ENCODE measurements around the gene CHCHD6. TPM values are rescaled to one million over a fixed set of nuclear protein-coding genes. Genes with fewer than 3 reads are reported as not detected.

The CHCHD6 gene
- total RNA-seq, 1 experiment from 2014 or later = 36.3 TPM

- no peak overlapping the region for H3K4me3 ChIP-seq (replicated peaks in 1 of 2; ENCODE audit: low read depth in 1 of 2, low read length in 2 of 2)
- H3K27me3 ChIP-seq (ENCODE audit: insufficient read depth, low read length) = no peaks in the 10 kb centered on the region
- H3K79me2 ChIP-seq (ENCODE audit: insufficient read depth, low read length) = no peaks in the 10 kb centered on the region
- intact Hi-C loops (cut with micrococcal nuclease) = no loop called here
- no peaks in the 10 kb centered on the region for H4K20me1 ChIP-seq (ENCODE audit: insufficient read depth)
- no peaks in the 10 kb centered on the region for H3K9me2 ChIP-seq (ENCODE audit: insufficient read depth)
- ATAC-seq (no peak), DNase-seq (ENCODE audit: low read depth, low spot score) (no peak)
- H3K9me3 ChIP-seq (ENCODE audit: control insufficient read depth in 1 of 2, insufficient read depth in 1 of 2, low read depth in 1 of 2, low read length in 2 of 2) = no peaks in the 10 kb centered on the region
- BruUV-seq (replicated peaks) = no TSS peak
- no peak for TF ChIP-seq TCF7L2 (IDR thresholded peaks at IDR 0.05; ENCODE audit: borderline replicate concordance, extremely low read depth, insufficient read depth, insufficient read length)
- TF ChIP-seq ELF1 (IDR thresholded peaks at IDR 0.05; ENCODE audit: borderline replicate concordance, low read depth) = no peak
- TF ChIP-seq SIN3A (IDR thresholded peaks at IDR 0.05; ENCODE audit: low read depth) = no peak
- H3K9ac ChIP-seq (ENCODE audit: low read length) = no peak overlapping the region
- H3K36me3 ChIP-seq (ENCODE audit: control insufficient read depth in 1 of 2, insufficient read depth in 2 of 2, low read length in 2 of 2) = no peaks in the 10 kb centered on the region
- no peak overlapping the region for H3K27ac ChIP-seq (ENCODE audit: low read depth, low read length)
- H2AFZ ChIP-seq (ENCODE audit: low read depth, low read length, poor library complexity, severe bottlenecking) = no peak overlapping the region
- H3K4me2 ChIP-seq (ENCODE audit: low read length) = no peak overlapping the region
- H3K4me1 ChIP-seq (ENCODE audit: control insufficient read depth in 1 of 2, insufficient read depth in 2 of 2, low read length in 2 of 2) = no peaks in the 10 kb centered on the region
- CTCF ChIA-PET = no interaction called here
- RAD21 ChIA-PET (ENCODE audit: low non-redundant PET in 1 of 2, low total read pairs in 2 of 2, uncharacterized antibody in 2 of 2, unreplicated experiment in 2 of 2) = no interaction called here
- POLR2A ChIA-PET = no interaction called here
Measured at GRCh38 chr3:126951561-126951960, 247.5 kb downstream of the CHCHD6 start.

- Histone ChIP-seq H3K9ac (ENCODE audit: low read length) (no peak overlapping the region), H3K36me3 (ENCODE audit: control insufficient read depth in 1 of 2, insufficient read depth in 2 of 2, low read length in 2 of 2) (no peaks in the 10 kb centered on the region), H3K9me3 (ENCODE audit: control insufficient read depth in 1 of 2, insufficient read depth in 1 of 2, low read depth in 1 of 2, low read length in 2 of 2) (no peaks in the 10 kb centered on the region), H3K79me2 (ENCODE audit: insufficient read depth, low read length) (no peaks in the 10 kb centered on the region), H2AFZ (ENCODE audit: low read depth, low read length, poor library complexity, severe bottlenecking) (no peak overlapping the region), H3K27me3 (ENCODE audit: insufficient read depth, low read length) (no peaks in the 10 kb centered on the region), H3K4me1 (ENCODE audit: control insufficient read depth in 1 of 2, insufficient read depth in 2 of 2, low read length in 2 of 2) (no peaks in the 10 kb centered on the region), H3K4me2 (ENCODE audit: low read length) (no peak overlapping the region), H3K27ac (ENCODE audit: low read depth, low read length) (no peak overlapping the region), H3K9me2 (ENCODE audit: insufficient read depth) (no peaks in the 10 kb centered on the region), H4K20me1 (ENCODE audit: insufficient read depth) (no peaks in the 10 kb centered on the region), H3K4me3 (replicated peaks in 1 of 2; ENCODE audit: low read depth in 1 of 2, low read length in 2 of 2) (no peak overlapping the region)
- intact Hi-C loops (cut with micrococcal nuclease) = no loop called here
- BruUV-seq (replicated peaks) = no TSS peak
- ChIA-PET CTCF (no interaction called here), POLR2A (no interaction called here), RAD21 (ENCODE audit: low non-redundant PET in 1 of 2, low total read pairs in 2 of 2, uncharacterized antibody in 2 of 2, unreplicated experiment in 2 of 2) (no interaction called here)
- ATAC-seq (no peak), DNase-seq (ENCODE audit: low read depth, low spot score) (no peak)
- TF ChIP-seq FOSL1 (IDR thresholded peaks at IDR 0.05; ENCODE audit: low read depth) = no peak
- no peak for TF ChIP-seq EZH2 (IDR thresholded peaks at IDR 0.05)
- TF ChIP-seq ZFX (IDR thresholded peaks at IDR 0.05) = no peak
- no peak for TF ChIP-seq POLR2AphosphoS5 (IDR thresholded peaks at IDR 0.05; ENCODE audit: low read depth, low read length)
- no peak for TF ChIP-seq ZBTB33 (IDR thresholded peaks at IDR 0.05; ENCODE audit: extremely low read depth, insufficient replicate concordance, low read length)
- no peak for TF ChIP-seq SP1 (IDR thresholded peaks at IDR 0.05; ENCODE audit: low read depth)
- no peak for TF ChIP-seq ZNF274 (IDR thresholded peaks at IDR 0.05; ENCODE audit: low read depth, low read length)
- no peak for TF ChIP-seq CTCF (IDR thresholded peaks at IDR 0.05 in 2 of 3, conservative IDR thresholded peaks at IDR 0.05 in 1 of 3; ENCODE audit: borderline replicate concordance in 1 of 3, insufficient read depth in 1 of 3, low read depth in 2 of 3, low read length in 2 of 3)
- no peak for TF ChIP-seq EGR1 (IDR thresholded peaks at IDR 0.05; ENCODE audit: low read depth)
- TF ChIP-seq SRF (IDR thresholded peaks at IDR 0.05; ENCODE audit: low read depth) = no peak
- no peak for TF ChIP-seq ELF1 (IDR thresholded peaks at IDR 0.05; ENCODE audit: borderline replicate concordance, low read depth)
- no peak for TF ChIP-seq JUND (IDR thresholded peaks at IDR 0.05)
- TF ChIP-seq SIN3A (IDR thresholded peaks at IDR 0.05; ENCODE audit: low read depth) = no peak
- TF ChIP-seq CBX3 (IDR thresholded peaks at IDR 0.05; ENCODE audit: low read depth) = no peak
Measured at GRCh38 chr3:126952261-126952982, 248.4 kb downstream of the CHCHD6 start.

Measured in HCT116 (cell line).